Natural killer cell (primary cell): ENCODE results near the gene ISG20L2. TPM values are rescaled to one million over a fixed set of nuclear protein-coding genes. Genes with fewer than 3 reads are reported as not detected.

ENCODE experiments used
- ATAC-seq, 3 donors: fragments of 150-1000 bp in 2 of 3; fragments of 200-7000 bp in 1 of 3; cut with Tn5 transposase; 1 replicate in 1 of 3; 2 replicates in 2 of 3; pipeline ENCODE4 v1.10.0; 2021; ENCODE audit warnings: mild to moderate bottlenecking in 2 of 3, moderate library complexity in 2 of 3
- DNase-seq, 2 donors: peaks; one replicate each; pipeline versions ENCODE4 v3.0.0 to v3.0.0-alpha.2; 2013 to 2021; ENCODE audit warnings: mixed read lengths in 1 of 2
- H3K27ac ChIP-seq: one replicate; pipeline ENCODE4 v1.5.1; 2013; ENCODE audit warnings: mild to moderate bottlenecking, low read length
- H3K27me3 ChIP-seq: one replicate; pipeline ENCODE4 v1.6.1; 2013; ENCODE audit warnings: low read length; ENCODE audit not compliant: control insufficient read depth, insufficient read depth
- H3K36me3 ChIP-seq: one replicate; pipeline ENCODE4 v1.6.1; 2013; ENCODE audit warnings: low read length; ENCODE audit not compliant: control insufficient read depth, insufficient read depth
- H3K4me1 ChIP-seq: one replicate; pipeline ENCODE4 v1.6.1; 2013; ENCODE audit warnings: low read length; ENCODE audit not compliant: control insufficient read depth, insufficient read depth
- H3K4me3 ChIP-seq: one replicate; pipeline ENCODE4 v1.5.1; 2013; ENCODE audit warnings: low read length
- H3K9me3 ChIP-seq: one replicate; pipeline ENCODE4 v1.6.1; 2013; ENCODE audit warnings: low read length; ENCODE audit not compliant: control insufficient read depth, insufficient read depth
- H3K27ac Mint-ChIP-seq, 2 donors: one replicate each; pipeline ENCODE4 v1.8.0; 2022; ENCODE audit warnings: mild to moderate bottlenecking in 2 of 2, mixed read lengths in 2 of 2, moderate library complexity in 1 of 2
- H3K27me3 Mint-ChIP-seq, 2 donors: one replicate each; pipeline ENCODE4 v1.8.0; 2022; ENCODE audit warnings: low read depth in 2 of 2, mixed read lengths in 2 of 2
- H3K36me3 Mint-ChIP-seq: one replicate; pipeline ENCODE4 v1.8.0; 2022; ENCODE audit warnings: mixed read lengths
- H3K4me1 Mint-ChIP-seq, 2 donors: one replicate each; pipeline ENCODE4 v1.8.0; 2022; ENCODE audit warnings: mixed read lengths in 2 of 2
- H3K4me3 Mint-ChIP-seq: one replicate; pipeline ENCODE4 v1.8.0; 2022; ENCODE audit warnings: mild to moderate bottlenecking, moderate library complexity, mixed read lengths
- H3K9me3 Mint-ChIP-seq, 2 donors: one replicate each; pipeline ENCODE4 v1.8.0; 2022; ENCODE audit warnings: mixed read lengths in 2 of 2
- CTCF ChIP-seq: fragments of 200-600 bp; IDR thresholded peaks from one replicate; pipeline ENCODE4 v1.8.0; 2022; ENCODE audit warnings: antibody characterized with exemption
- WGBS: methylation state at CpG from one replicate; pipeline ENCODE4 v1.1.7; 2013; ENCODE audit warnings: missing lambda C conversion rate; ENCODE audit not compliant: insufficient coverage; 5-methylcytosine and 5-hydroxymethylcytosine counted together
- intact Hi-C: fragments of 100-400 bp; cut with micrococcal nuclease; formaldehyde crosslinking; loops from one replicate; pipeline ENCODE4 v1.14.2; 2022
- total RNA-seq, 4 donors: library from RNA; stranded (reverse); fragments of 120-200 nt in 1 of 4; gene quantifications; one replicate each; pipeline versions ENCODE4 v1.2.3 to v1.2.4, GENCODE V29; 2013 to 2022

The ISG20L2 gene
- total RNA-seq, 3 donors from 2014 or later (not counting 1 experiment from before 2014, with no cell fraction given): 60.3 to 71.9 (median 68.7) TPM

GRCh38 chr1:156700736-156701531 is 27.6 kb downstream of the ISG20L2 start:
- Mint-ChIP-seq H3K4me1 (peaks cover 9 to 19% of the 10 kb centered on the region in 2 donors), H3K4me3 (no peak overlapping the region), H3K9me3 (no peaks in the 10 kb centered on the region), H3K27me3 (peaks cover 30 to 36% of the 10 kb centered on the region in 2 donors), H3K36me3 (no peaks in the 10 kb centered on the region), H3K27ac (no peak overlapping the region)
- H3K36me3 ChIP-seq: no peaks in the 10 kb centered on the region
- H3K27ac ChIP-seq: no peak overlapping the region
- peaks cover 35% of the 10 kb centered on the region for H3K27me3 ChIP-seq
- no peak overlapping the region for H3K4me3 ChIP-seq
- DNase-seq: no peak
- intact Hi-C loops: no loop called here
- H3K9me3 ChIP-seq: no peaks in the 10 kb centered on the region
- peaks cover 19% of the 10 kb centered on the region for H3K4me1 ChIP-seq
- no peak for TF ChIP-seq CTCF
- ATAC-seq: no peak
- 74% methylated on average over 5 of the region's 8 CpGs for whole genome bisulfite sequencing

- TF ChIP-seq CTCF: no peak
- Histone ChIP-seq H3K4me1 (no peaks in the 10 kb centered on the region), H3K4me3 (no peak overlapping the region), H3K27ac (no peak overlapping the region), H3K36me3 (no peaks in the 10 kb centered on the region), H3K27me3 (peaks cover 23% of the 10 kb centered on the region), H3K9me3 (no peaks in the 10 kb centered on the region)
- no peak overlapping the region for H3K4me3 Mint-ChIP-seq
- no peaks in the 10 kb centered on the region for H3K9me3 Mint-ChIP-seq
- intact Hi-C loops: no loop called here
- DNase-seq: no peak
- H3K27me3 Mint-ChIP-seq: peaks cover 29 to 36% of the 10 kb centered on the region in 2 donors
- no peak overlapping the region for H3K27ac Mint-ChIP-seq
- ATAC-seq: no peak
- WGBS: 73% methylated on average over 1 of the region's 1 CpG
- no peaks in the 10 kb centered on the region for H3K36me3 Mint-ChIP-seq
- H3K4me1 Mint-ChIP-seq: peaks cover 0 to under 1% of the 10 kb centered on the region in 2 donors
These were observed 29.6 kb downstream of the ISG20L2 start for GRCh38 chr1:156698995-156699394.

- WGBS: 92% methylated on average over 8 of the region's 8 CpGs
- ATAC-seq: no peak
These were observed 31.1 kb downstream of the ISG20L2 start for GRCh38 chr1:156697481-156697880.

More at GRCh38 chr1:156697481-156697880, 31.1 kb downstream of the ISG20L2 start:
- H3K36me3 Mint-ChIP-seq: no peaks in the 10 kb centered on the region
- no peaks in the 10 kb centered on the region for H3K9me3 ChIP-seq
- peaks cover 25% of the 10 kb centered on the region for H3K27me3 ChIP-seq
- H3K36me3 ChIP-seq: no peaks in the 10 kb centered on the region
- no peaks in the 10 kb centered on the region for H3K9me3 Mint-ChIP-seq
- no peak overlapping the region for H3K4me3 ChIP-seq
- no peak overlapping the region for H3K27ac ChIP-seq
- intact Hi-C loops: no loop called here
- peaks cover 0 to 8% of the 10 kb centered on the region in 2 donors for H3K4me1 Mint-ChIP-seq
- no peaks in the 10 kb centered on the region for H3K4me1 ChIP-seq
- H3K4me3 Mint-ChIP-seq: no peak overlapping the region
- peaks cover 28 to 31% of the 10 kb centered on the region in 2 donors for H3K27me3 Mint-ChIP-seq
- no peak overlapping the region for H3K27ac Mint-ChIP-seq
- no peak for TF ChIP-seq CTCF
- DNase-seq: no peak
